Measurements from ENCODE around the gene SH3D19.

The SH3D19 gene

GRCh38 chr4:151325111-151325948 is at the start of gene SH3D19:
TSS of gene SH3D19 (minus strand) at chr4:151325605. CDS start at chr4:151325352, 253 bp downstream.
- Histone ChIP-seq H3K36me3 (ENCODE audit: control insufficient read depth, insufficient read depth, low read length) (no peaks in the 10 kb centered on the region), H3K4me3 (replicated peaks; ENCODE audit: low read depth, low read length) (no peak within 1 kb of the TSS), H3K27me3 (replicated peaks; ENCODE audit: control insufficient read depth, insufficient read depth, low read length) (no peaks in the 10 kb centered on the region; the same call in 1 of the 2 replicates)
- no peak for DNase-seq (ENCODE audit: extremely low read depth, insufficient read length)
- TF ChIP-seq CTCF (IDR thresholded peaks at IDR 0.05; ENCODE audit: insufficient read depth, low read length, poor library complexity, severe bottlenecking) = no peak

- TF ChIP-seq CTCF (IDR thresholded peaks at IDR 0.05; ENCODE audit: insufficient read depth, low read length, poor library complexity, severe bottlenecking) = peak; percentile 97
- Histone ChIP-seq H3K36me3 (ENCODE audit: control insufficient read depth, insufficient read depth, low read length) (no peaks in the 10 kb centered on the region), H3K27me3 (replicated peaks; ENCODE audit: control insufficient read depth, insufficient read depth, low read length) (no peaks in the 10 kb centered on the region; the same call in 1 of the 2 replicates), H3K4me3 (replicated peaks; ENCODE audit: low read depth, low read length) (no peak overlapping the region)
- peak; percentile 46 for DNase-seq (ENCODE audit: extremely low read depth, insufficient read length)
These were observed 37.2 kb upstream of the SH3D19 start for GRCh38 chr4:151362404-151363164.

GRCh38 chr4:151361966-151362365 is 36.6 kb upstream of the SH3D19 start:
- H3K36me3 ChIP-seq (ENCODE audit: control insufficient read depth, insufficient read depth, low read length) = no peaks in the 10 kb centered on the region
- no peaks in the 10 kb centered on the region; the same call in 1 of the 2 replicates for H3K27me3 ChIP-seq (replicated peaks; ENCODE audit: control insufficient read depth, insufficient read depth, low read length)
- no peak overlapping the region for H3K4me3 ChIP-seq (replicated peaks; ENCODE audit: low read depth, low read length)
- DNase-seq (ENCODE audit: extremely low read depth, insufficient read length) = no peak
- no peak for TF ChIP-seq CTCF (IDR thresholded peaks at IDR 0.05; ENCODE audit: insufficient read depth, low read length, poor library complexity, severe bottlenecking)

GRCh38 chr4:151361126-151361525 is 35.7 kb upstream of the SH3D19 start:
- no peaks in the 10 kb centered on the region; the same call in 1 of the 2 replicates for H3K27me3 ChIP-seq (replicated peaks; ENCODE audit: control insufficient read depth, insufficient read depth, low read length)
- TF ChIP-seq CTCF (IDR thresholded peaks at IDR 0.05; ENCODE audit: insufficient read depth, low read length, poor library complexity, severe bottlenecking) = no peak
- DNase-seq (ENCODE audit: extremely low read depth, insufficient read length) = no peak
- no peaks in the 10 kb centered on the region for H3K36me3 ChIP-seq (ENCODE audit: control insufficient read depth, insufficient read depth, low read length)
- H3K4me3 ChIP-seq (replicated peaks; ENCODE audit: low read depth, low read length) = no peak overlapping the region

- Histone ChIP-seq H3K36me3 (ENCODE audit: control insufficient read depth, insufficient read depth, low read length) (no peaks in the 10 kb centered on the region), H3K27me3 (replicated peaks; ENCODE audit: control insufficient read depth, insufficient read depth, low read length) (no peaks in the 10 kb centered on the region; the same call in 1 of the 2 replicates), H3K4me3 (replicated peaks; ENCODE audit: low read depth, low read length) (no peak overlapping the region)
- DNase-seq (ENCODE audit: extremely low read depth, insufficient read length) = no peak
- TF ChIP-seq CTCF (IDR thresholded peaks at IDR 0.05; ENCODE audit: insufficient read depth, low read length, poor library complexity, severe bottlenecking) = no peak
These were observed 34.2 kb upstream of the SH3D19 start for GRCh38 chr4:151359576-151359975.
